ENCODE data around the gene IFI16. TPM values are rescaled to one million over a fixed set of nuclear protein-coding genes. Genes with fewer than 3 reads are reported as not detected.

The IFI16 gene
- total RNA-seq: 10 to 100 TPM in 3 of 6 donors, 1 to 10 TPM in 3; 3.1 to 29.0 (median 8.3) TPM
- 10 to 100 TPM; 13.8 to 17.4 TPM for polyA plus RNA-seq

DNA sequence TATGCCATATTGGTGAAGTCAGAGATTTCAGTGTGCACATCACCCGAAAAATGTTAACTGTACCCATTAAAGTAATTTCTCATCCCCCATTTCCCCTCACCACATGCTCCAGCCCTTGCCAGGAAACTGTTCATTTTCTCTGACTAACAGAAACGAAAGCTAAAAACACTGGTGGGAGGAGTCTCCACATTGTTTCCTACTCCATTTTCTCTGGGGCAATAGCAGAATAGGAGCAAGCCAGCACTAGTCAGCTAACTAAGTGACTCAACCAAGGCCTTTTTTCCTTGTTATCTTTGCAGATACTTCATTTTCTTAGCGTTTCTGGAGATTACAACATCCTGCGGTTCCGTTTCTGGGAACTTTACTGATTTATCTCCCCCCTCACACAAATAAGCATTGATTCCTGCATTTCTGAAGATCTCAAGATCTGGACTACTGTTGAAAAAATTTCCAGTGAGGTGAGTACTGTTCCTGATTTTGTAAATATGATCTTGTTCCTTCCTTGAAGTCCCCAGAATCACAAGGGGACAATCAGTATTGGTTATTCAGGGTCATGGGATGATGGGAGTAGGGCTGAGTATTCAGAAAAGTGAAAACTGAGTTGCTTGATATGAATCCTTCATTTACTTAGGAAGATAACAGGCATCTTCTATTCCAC, at the start of gene IFI16:
Gene IFI16, plus strand, starts transcription at position 204 of the 658 bp plus-strand sequence. CDS start 4,774 bp downstream, outside the sequence.
- DNase-seq (peak in 1 of 6 donors; percentile 47), FAIRE-seq (peak; percentile 80), ATAC-seq (peak; percentile 72 to 87 (median 87))
- peak within 1 kb of the TSS in 2 of 4 donors; percentile 62 to 63 for H3K27ac ChIP-seq
- H3K4me1 ChIP-seq: no peaks in the 10 kb centered on the region
- no peak for TF ChIP-seq CTCF (IDR thresholded peaks at IDR 0.05)
- peaks cover 0 to 9% (median 0%) of the 10 kb centered on the region in 4 donors for H3K27me3 ChIP-seq
- peak within 1 kb of the TSS in 3 of 4 donors; percentile 1 to 36 (median 24) for H3K4me3 ChIP-seq
- intact Hi-C loops (cut with DNase I): no loop called here
- no peaks in the 10 kb centered on the region for H3K9me3 ChIP-seq
- no peaks in the 10 kb centered on the region for H3K36me3 ChIP-seq
- WGBS, 2 donors: 18 to 23% methylated on average over 5 of the region's 5 CpGs

GRCh38 chr1:158961178-158961577, 48.5 kb upstream of the IFI16 start:
- DNase-seq (no peak), FAIRE-seq (no peak), ATAC-seq (no peak)
- Histone ChIP-seq H3K36me3 (no peaks in the 10 kb centered on the region), H3K4me1 (no peaks in the 10 kb centered on the region), H3K9me3 (no peaks in the 10 kb centered on the region), H3K4me3 (no peak overlapping the region), H3K27me3 (no peaks in the 10 kb centered on the region), H3K27ac (no peak overlapping the region)
- TF ChIP-seq CTCF (IDR thresholded peaks at IDR 0.05): no peak
- 58 to 69% methylated on average over 1 of the region's 1 CpG for WGBS, 2 donors
- intact Hi-C loops (cut with DNase I): no loop called here

DNA sequence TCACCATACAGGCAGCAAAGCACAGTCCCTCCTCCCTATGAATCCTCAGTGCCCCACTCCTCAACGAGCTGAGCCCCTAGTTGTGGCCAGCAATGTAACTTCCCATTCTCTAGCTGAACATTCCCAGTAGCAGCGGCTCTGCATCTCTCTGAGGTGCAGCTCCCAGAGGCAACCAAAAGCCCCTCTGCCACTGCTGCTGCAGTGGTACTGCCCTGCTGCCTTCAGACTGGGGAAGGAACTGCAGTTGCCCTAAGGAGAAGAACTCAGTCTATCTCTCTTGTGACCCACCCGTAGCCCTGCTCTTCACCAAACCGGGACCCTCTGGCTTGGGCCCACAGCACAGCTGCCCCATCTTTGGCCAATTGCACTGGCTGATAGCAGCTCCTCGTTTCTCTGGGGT, 46.7 kb upstream of the IFI16 start:
- Histone ChIP-seq H3K27ac (no peak overlapping the region), H3K4me1 (no peaks in the 10 kb centered on the region), H3K9me3 (no peaks in the 10 kb centered on the region), H3K27me3 (no peaks in the 10 kb centered on the region), H3K4me3 (no peak overlapping the region), H3K36me3 (no peaks in the 10 kb centered on the region)
- TF ChIP-seq CTCF (IDR thresholded peaks at IDR 0.05): no peak
- no peak for DNase-seq
- intact Hi-C loops (cut with DNase I): no loop called here
- no peak for FAIRE-seq
- WGBS, 2 donors: 28 to 35% methylated on average over 5 of the region's 5 CpGs
- ATAC-seq: no peak

DNA sequence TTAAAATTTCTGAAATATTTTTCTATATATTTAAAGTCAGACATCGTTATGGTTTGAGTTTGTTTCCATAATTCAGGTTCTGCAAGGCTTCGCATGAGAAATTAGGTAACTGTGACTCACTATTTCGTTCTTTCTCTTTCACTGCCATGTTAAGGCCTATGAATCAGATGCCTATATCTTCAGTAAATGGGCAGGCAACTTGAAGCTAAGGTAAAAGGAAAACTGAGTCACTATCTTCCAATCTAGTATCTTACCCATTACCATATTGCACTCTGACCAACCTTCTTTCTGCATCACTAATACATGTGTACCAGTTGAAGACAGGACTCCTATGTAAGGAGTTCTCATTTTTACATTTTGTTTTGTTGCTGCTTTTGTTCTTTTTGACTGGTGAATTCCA, 40.5 kb upstream of the IFI16 start:
- Histone ChIP-seq H3K36me3 (no peaks in the 10 kb centered on the region), H3K4me1 (no peaks in the 10 kb centered on the region), H3K9me3 (no peaks in the 10 kb centered on the region), H3K4me3 (no peak overlapping the region), H3K27me3 (no peaks in the 10 kb centered on the region), H3K27ac (no peak overlapping the region)
- no peak for TF ChIP-seq CTCF (IDR thresholded peaks at IDR 0.05)
- WGBS, 2 donors: 58 to 70% methylated on average over 3 of the region's 3 CpGs
- intact Hi-C loops (cut with DNase I): no loop called here
- FAIRE-seq (no peak), DNase-seq (no peak), ATAC-seq (no peak)

DNA sequence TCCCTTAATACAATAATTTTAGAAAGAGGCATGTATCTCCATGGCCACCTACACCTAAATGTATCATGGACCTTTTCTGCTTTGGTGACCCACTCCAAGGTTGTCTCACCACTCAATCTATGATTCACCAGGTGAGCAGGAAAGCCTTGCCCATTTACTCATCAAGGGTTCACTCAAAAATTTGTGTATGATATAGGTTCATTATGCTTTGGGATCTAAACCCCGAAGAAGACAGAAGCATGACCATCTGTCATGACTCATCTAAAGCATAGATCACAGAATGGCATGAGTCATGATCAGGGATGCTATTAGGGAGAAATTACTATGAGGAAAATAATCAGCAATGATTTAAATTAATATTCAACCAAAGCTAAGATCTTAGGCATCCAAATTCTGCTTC, 39.9 kb upstream of the IFI16 start:
- TF ChIP-seq CTCF (IDR thresholded peaks at IDR 0.05): no peak
- no peak for FAIRE-seq

More for the DNA sequence above, 39.9 kb upstream of the IFI16 start:
- H3K27me3 ChIP-seq: no peaks in the 10 kb centered on the region
- no peaks in the 10 kb centered on the region for H3K36me3 ChIP-seq
- intact Hi-C loops (cut with DNase I): no loop called here
- H3K9me3 ChIP-seq: no peaks in the 10 kb centered on the region
- DNase-seq (no peak), ATAC-seq (no peak)
- WGBS, 2 donors: 58 to 75% methylated on average over 1 of the region's 1 CpG
- H3K4me1 ChIP-seq: no peaks in the 10 kb centered on the region
- H3K27ac ChIP-seq: no peak overlapping the region
- no peak overlapping the region for H3K4me3 ChIP-seq
